ENCODE measurements around the gene KCNJ16.

KCNJ16 gene

DNA sequence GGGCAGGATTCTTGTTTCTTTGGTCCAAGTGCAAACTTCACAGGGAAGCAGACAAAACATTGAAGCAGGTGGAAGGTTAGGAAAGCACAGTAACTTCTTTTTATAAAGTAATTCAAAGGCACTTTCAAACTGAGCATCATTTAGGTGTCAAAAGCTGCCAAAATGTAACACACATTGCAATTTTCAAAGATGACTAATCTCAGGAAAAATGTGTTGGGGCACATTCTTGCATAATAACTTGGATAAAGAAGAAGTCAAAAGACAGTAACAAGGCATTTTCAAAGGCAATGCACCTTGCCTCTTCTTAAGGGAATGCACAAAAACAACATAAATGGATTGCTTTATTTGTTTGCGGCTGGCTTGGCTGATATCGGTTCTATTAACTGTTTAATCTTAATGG, 97.9 kb downstream of the KCNJ16 start:
- DNase-seq = no peak

DNA sequence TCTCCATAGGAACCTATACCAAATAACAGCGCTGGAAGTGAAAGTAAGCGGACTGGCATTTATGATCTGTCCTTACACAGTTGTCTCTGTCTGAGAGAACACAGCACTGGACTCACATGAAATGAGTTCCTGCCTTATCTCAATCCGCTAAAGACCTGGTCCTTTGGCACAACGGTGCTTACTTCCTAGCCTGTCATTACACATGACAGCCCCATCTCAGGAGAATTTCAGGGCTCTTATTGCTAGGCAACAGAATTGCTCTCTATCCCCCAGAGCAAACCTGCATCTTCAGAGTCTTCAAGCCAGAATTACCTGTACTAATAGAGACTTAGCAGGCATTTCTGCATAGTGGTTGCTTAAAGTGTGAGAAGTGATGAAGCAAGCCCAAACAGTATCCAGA, 98.7 kb downstream of the KCNJ16 start:
- no peak for DNase-seq

DNA sequence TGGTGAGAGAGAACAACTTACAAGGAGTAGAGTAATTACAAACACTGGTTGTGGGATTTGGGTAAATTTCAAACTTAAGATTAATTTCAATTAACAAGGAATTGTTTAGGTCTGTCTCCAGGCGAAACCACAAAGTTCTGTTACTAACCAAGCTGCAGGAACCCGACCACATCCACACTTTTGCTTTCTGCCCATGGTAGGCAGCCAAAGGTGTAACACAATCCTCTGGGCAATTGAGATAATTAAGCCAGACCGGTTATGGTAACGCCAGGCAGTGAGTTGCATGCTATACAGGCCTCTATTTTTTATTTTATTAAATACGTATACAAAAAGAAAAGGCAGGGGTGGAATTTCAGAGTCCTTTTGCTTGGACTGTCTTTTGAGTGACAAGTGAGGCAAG, 106.4 kb downstream of the KCNJ16 start:
- DNase-seq = no peak

DNA sequence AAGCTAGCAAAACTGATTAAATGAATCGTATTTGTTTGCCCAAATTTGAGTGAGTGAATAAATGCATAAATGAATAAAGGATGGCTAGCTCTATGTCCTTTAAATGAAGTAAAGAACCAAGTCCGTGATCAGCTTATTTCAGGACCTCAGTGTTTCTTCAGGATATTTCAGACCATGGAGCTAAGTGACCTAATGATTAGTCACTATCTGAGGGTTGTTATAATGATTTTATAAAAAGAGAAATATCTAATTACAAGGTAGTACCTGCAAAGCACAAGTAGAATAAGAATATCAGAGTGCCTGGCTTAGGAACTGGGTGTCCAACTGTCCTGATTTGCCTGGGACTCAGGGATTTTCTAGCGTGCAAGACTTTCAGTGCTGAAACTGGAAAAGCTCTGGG, 106.8 kb downstream of the KCNJ16 start:
- DNase-seq = no peak

DNA sequence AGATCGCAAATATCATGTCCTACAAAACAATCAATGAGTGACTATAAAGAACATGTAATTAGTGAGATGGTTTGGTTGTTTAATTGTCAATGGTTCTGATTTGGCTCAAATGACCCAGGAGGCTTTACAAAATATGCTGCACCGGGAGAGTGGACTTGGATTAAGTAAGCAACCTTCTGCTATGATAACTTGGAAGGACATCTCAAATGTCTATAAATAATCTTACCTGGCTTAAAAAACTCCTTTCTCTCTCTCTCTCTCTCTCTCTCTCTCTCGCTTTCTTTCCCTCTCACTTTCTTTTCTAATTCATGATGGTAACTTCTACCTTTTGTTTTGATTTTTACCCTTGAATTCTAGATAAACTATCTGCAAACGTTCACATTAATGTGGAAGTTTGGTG, 108.5 kb downstream of the KCNJ16 start:
- DNase-seq = no peak

DNA sequence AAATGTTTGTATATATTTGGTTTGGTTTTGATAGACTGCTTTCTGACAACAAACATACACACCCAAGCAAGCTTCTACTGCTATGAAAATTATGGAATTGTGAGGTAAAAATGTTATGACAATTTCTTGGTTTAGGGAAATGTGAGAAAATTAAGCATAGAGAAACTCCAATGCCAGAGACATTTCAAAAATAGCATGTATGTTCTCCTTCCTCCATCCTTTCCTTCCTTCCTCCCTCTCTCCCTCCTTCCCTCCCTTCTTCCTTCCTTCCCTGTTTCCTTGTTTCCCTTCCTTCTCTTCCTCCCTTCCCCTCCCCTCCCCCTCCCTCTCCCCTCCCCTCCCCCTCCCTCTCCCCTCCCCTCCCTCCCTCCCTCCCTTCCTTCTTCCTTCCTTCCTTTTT, 109.2 kb downstream of the KCNJ16 start:
- DNase-seq = no peak

DNA sequence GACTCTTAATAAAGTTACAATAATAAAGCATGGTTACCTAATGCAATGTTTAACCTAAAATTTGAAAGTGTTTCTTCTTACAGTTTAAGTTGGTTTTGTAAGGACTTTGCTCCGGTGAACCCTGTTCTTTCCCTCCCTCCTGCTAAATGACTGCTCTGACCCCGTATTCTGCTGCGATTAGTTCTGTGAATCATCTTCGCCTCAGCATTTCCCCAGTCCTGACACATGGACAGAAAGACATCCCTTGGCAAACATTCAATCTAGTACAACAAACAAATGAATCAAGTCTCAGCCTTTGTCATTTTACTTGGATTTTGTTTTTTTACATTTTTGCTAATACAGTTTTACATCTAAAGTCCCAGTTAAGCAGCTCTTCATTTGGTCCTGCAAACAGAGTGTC, 109.7 kb downstream of the KCNJ16 start:
- no peak for DNase-seq
